Activated CD4-positive, alpha-beta T cell treated with anti-CD3 and anti-CD28 coated beads, Interleukin-2, amount 50 U/mL, for 24 hours (primary cell): ENCODE measurements around the gene SEMA4F.
A peak's percentile ranks its signal among the peaks of the same experiment; 100 is the strongest.
"Not testable (repeated sequence)": the region's sequence is repeated elsewhere in the genome, so short reads cannot be mapped to it uniquely, and the experiment has no call there.

Experiments
- DNase-seq, 2 donors: peaks; one replicate each; pipeline ENCODE4 v3.0.0-alpha.2; 2020; ENCODE audit warnings: low read depth in 1 of 2, low spot score in 1 of 2

The SEMA4F gene

GRCh38 chr2:74653985-74654882 is at the start of gene SEMA4F:
TSS of gene SEMA4F (plus strand) at chr2:74654247. CDS start at chr2:74654377, 130 bp downstream.
- DNase-seq, result peak; percentile 82 to 92

- no peak for DNase-seq
Observed at GRCh38 chr2:74606927-74607326, 47.1 kb upstream of the SEMA4F start.

GRCh38 chr2:74617122-74617521 is 36.9 kb upstream of the SEMA4F start:
- no peak for DNase-seq

- DNase-seq, result no peak
Observed at GRCh38 chr2:74618410-74619083, 35.5 kb upstream of the SEMA4F start.

GRCh38 chr2:74619651-74620297 is 34.3 kb upstream of the SEMA4F start:
- DNase-seq, result no peak

GRCh38 chr2:74620671-74621070 is 33.4 kb upstream of the SEMA4F start:
- no peak for DNase-seq

GRCh38 chr2:74625658-74626425 is 28.2 kb upstream of the SEMA4F start:
- DNase-seq, result no peak

- DNase-seq, result no peak
Observed at GRCh38 chr2:74628538-74629105, 25.4 kb upstream of the SEMA4F start.

GRCh38 chr2:74630454-74630853 is 23.6 kb upstream of the SEMA4F start:
- DNase-seq, result not testable (repeated sequence)

- DNase-seq, result no peak
Observed at GRCh38 chr2:74632209-74632938, 21.7 kb upstream of the SEMA4F start.

- no peak for DNase-seq
Observed at GRCh38 chr2:74632939-74633312, 21.1 kb upstream of the SEMA4F start.

GRCh38 chr2:74639550-74639949 is 14.5 kb upstream of the SEMA4F start:
- no peak for DNase-seq

- DNase-seq, result no peak
Observed at GRCh38 chr2:74645344-74645743, 8.7 kb upstream of the SEMA4F start.

GRCh38 chr2:74646201-74646600 is 7.8 kb upstream of the SEMA4F start:
- no peak for DNase-seq

GRCh38 chr2:74646834-74647482 is 7.1 kb upstream of the SEMA4F start:
- no peak for DNase-seq

GRCh38 chr2:74648009-74648443 is 6.0 kb upstream of the SEMA4F start, which contains the start of gene M1AP:
TSS of gene M1AP (minus strand) at chr2:74648330. CDS start at chr2:74640275, 8,055 bp downstream.
- DNase-seq, result no peak

GRCh38 chr2:74653589-74653984 is 460 bp upstream of the SEMA4F start:
- DNase-seq, result no peak

GRCh38 chr2:74655579-74655978 is 1.5 kb downstream of the SEMA4F start:
- DNase-seq, result no peak

GRCh38 chr2:74658516-74658915 is 4.5 kb downstream of the SEMA4F start:
- no peak for DNase-seq
